Measurements from ENCODE around the gene PARP14.

DNA sequence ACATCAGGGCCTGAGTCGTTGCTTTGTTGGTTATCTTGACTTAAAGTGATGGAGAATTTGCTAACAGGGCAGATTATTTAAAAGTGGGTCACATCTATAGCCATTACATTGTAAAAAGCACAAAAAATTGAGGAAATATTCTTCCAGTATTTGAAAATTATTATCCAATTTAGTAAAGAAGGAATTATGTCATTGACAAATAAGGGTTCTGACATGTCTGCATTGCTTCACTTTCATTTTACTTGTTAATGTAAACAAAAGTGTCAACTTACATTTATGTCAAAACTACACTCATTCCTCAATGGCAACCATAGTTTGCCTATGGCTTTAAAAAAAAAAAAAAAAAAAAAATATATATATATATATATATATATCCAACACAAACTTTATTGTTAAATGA lies 3.4 kb upstream of the PARP14 start:
- TF ChIP-seq EZH2 (optimal IDR thresholded peaks at IDR 0.05; ENCODE audit: low read depth, low read length): no peak
- TF ChIP-seq, protein P1, sequence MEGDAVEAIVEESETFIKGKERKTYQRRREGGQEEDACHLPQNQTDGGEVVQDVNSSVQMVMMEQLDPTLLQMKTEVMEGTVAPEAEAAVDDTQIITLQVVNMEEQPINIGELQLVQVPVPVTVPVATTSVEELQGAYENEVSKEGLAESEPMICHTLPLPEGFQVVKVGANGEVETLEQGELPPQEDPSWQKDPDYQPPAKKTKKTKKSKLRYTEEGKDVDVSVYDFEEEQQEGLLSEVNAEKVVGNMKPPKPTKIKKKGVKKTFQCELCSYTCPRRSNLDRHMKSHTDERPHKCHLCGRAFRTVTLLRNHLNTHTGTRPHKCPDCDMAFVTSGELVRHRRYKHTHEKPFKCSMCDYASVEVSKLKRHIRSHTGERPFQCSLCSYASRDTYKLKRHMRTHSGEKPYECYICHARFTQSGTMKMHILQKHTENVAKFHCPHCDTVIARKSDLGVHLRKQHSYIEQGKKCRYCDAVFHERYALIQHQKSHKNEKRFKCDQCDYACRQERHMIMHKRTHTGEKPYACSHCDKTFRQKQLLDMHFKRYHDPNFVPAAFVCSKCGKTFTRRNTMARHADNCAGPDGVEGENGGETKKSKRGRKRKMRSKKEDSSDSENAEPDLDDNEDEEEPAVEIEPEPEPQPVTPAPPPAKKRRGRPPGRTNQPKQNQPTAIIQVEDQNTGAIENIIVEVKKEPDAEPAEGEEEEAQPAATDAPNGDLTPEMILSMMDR (IDR thresholded peaks at IDR 0.05; ENCODE audit: low read length): no peak
